GM12864 (cell line): ENCODE data around the gene SURF4.
A peak's percentile ranks its signal among the peaks of the same experiment; 100 is the strongest.
"Not testable (repeated sequence)": the region's sequence is repeated elsewhere in the genome, so short reads cannot be mapped to it uniquely, and the experiment has no call there.

Experiments
- DNase-seq: peaks from one replicate; pipeline ENCODE4 v3.0.0-alpha.2; 2011; ENCODE audit warnings: low read depth
- H3K4me3 ChIP-seq: 2 replicates; pipeline ENCODE4 v1.5.1; 2011; ENCODE audit warnings: mild to moderate bottlenecking, low read depth, low read length, control low read depth
- TF ChIP-seq, protein P1 (sequence below): IDR thresholded peaks from 2 replicates; pipeline ENCODE4 v1.5.1; 2011; ENCODE audit warnings: low read depth, mild to moderate bottlenecking, moderate library complexity, low read length, control low read depth, inconsistent platforms; ENCODE audit errors: missing control alignments

The SURF4 gene

DNA sequence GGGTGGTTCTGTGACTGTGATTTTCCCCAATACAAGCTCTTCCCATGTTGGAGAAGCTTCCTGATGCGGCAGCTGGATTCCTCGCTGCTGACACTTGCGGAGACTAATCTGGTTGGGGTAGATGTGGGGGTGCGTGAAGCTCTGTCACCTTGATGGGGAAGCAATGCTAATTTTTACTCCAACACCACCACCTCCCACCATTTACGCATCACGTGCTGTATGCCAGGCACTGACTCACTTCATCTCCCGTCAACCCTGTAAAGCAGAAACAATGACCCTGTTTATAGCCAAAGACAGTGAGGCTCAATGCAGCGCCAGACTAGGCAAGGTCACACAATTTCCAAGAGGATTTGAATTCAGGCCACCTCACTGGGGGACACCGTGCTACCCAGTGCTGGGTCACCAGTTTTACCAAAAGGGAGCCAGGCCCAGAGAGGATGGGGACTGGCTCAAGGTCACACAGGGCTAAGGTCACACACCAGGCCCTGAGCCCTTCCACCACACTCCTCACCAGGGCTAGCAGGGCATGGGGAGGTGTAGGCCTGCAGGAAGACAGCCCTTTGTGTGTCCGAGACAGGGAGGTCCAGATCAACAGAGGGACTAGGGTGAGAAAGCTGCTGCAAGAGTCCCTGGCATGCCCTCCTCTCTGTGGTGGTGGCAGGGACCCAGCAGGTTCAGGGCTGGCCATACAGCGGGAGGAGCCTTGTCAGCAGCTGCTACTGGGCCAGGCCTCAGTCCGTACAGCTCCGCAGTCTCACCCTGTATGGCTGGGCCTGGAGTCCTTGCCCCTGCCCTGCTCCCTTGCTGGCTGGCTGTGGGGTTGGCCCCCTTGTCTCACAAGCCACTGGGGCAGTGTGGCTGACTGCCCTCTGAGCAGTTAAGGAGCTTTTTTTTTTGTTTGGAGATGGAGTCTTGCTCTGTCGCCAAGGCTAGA, 3.6 kb upstream of the SURF4 start:
- no peak for DNase-seq
- no peak overlapping the region for H3K4me3 ChIP-seq
- TF ChIP-seq, protein P1, sequence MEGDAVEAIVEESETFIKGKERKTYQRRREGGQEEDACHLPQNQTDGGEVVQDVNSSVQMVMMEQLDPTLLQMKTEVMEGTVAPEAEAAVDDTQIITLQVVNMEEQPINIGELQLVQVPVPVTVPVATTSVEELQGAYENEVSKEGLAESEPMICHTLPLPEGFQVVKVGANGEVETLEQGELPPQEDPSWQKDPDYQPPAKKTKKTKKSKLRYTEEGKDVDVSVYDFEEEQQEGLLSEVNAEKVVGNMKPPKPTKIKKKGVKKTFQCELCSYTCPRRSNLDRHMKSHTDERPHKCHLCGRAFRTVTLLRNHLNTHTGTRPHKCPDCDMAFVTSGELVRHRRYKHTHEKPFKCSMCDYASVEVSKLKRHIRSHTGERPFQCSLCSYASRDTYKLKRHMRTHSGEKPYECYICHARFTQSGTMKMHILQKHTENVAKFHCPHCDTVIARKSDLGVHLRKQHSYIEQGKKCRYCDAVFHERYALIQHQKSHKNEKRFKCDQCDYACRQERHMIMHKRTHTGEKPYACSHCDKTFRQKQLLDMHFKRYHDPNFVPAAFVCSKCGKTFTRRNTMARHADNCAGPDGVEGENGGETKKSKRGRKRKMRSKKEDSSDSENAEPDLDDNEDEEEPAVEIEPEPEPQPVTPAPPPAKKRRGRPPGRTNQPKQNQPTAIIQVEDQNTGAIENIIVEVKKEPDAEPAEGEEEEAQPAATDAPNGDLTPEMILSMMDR: no peak

DNA sequence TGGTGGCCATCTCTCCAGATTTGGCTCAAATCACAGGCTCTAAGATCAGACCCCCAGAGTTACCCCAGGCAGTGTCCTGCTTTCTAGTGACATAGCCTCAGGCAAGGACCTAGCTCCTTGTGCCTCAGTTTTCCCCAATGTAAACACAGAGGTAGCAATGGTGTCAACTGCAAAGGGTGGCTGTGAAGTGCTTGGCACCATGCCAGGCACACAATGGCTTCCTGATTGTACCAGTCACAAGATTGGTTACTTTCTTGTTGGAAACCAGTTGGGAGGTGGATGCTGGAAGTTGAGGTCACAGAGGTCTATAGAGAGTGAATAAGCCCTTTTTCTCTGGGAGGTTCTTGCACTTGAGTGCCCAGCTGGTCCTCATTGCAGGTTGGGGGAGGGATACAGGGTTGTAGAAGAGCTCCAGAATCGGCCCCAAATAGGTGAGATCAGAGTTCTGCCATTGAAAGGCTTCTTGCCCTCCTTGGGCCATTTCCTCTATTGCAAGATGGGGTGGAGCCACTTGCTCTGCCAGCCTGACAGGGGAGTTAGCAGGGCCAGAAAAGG, 2.6 kb upstream of the SURF4 start:
- TF ChIP-seq, protein P1: no peak
- H3K4me3 ChIP-seq: no peak overlapping the region
- no peak for DNase-seq

DNA sequence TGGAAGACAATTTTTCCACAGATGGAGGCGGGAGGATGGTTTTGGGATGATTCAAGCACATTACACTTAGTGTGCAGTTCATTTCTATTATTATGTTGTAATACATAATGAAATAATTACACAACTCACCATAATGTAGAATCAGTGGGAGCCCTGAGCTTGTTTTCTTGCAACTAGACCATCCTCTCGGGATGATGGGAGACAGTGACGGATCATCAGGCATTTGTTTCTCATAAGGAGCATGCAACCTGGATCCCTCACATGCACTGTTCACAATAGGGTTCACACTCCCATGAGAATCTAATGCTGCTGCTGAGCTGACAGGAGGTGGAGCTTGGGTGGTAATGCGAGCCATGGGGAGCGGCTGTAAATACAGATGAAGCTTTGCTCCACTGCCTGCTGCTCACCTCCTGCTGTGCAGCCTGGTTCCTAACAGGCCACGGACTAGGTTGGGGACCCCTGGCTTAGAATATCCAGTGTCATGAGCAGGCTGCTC, 1.9 kb upstream of the SURF4 start:
- no peak overlapping the region for H3K4me3 ChIP-seq
- TF ChIP-seq, protein P1: no peak
- no peak for DNase-seq

DNA sequence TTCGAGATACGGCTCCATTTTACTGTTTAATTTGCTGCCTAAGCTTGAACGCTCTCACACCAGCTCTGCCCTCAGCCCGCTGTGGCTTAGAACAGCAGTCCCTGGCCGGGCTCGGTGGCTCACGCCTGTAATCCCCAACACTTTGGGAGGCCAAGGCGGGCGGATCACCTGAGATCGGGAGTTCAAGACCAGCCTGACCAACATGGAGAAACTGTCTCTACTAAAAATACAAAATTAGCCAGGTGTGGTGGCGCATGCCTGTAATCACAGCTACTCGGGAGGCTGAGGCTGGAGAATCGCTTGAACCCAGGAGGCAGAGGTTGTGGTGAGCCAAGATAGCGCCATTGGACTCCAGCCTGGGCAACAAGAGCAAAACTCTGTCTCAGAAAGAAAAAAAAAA, 1.4 kb upstream of the SURF4 start:
- not testable (repeated sequence) for H3K4me3 ChIP-seq, DNase-seq

DNA sequence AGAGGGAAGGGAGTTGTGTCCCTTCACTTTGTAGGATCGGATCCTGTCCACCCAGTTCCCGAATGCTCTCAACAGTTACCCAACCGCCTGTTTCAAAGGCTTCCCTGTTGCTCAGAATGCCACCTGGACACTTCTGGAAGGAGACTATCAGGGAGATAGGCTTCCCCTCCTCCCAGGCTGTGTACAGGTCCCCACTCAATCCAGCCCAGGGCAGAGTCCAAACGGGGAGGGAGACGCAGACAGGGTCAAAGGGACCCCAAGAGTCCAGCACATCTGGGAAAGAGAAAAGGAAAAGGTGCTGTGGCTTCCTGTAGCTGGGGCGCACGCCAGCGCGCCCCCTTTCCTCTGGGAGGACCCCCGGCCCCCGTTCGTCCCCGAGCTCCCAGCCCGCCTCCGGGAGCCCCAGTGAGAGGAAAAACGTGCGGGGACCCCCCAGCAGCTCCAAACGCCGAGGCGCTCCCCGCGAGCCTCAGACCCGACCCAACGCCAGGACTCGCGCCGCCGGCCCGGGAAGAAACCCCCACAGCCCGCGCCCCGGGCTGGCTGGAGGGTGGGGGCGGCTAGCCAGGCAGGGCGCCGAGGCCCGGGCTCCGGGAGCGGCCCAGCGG, 640 bp downstream of the SURF4 start:
- TF ChIP-seq, protein P1: no peak
- peak overlapping the region; percentile 89 for H3K4me3 ChIP-seq
- no peak for DNase-seq

DNA sequence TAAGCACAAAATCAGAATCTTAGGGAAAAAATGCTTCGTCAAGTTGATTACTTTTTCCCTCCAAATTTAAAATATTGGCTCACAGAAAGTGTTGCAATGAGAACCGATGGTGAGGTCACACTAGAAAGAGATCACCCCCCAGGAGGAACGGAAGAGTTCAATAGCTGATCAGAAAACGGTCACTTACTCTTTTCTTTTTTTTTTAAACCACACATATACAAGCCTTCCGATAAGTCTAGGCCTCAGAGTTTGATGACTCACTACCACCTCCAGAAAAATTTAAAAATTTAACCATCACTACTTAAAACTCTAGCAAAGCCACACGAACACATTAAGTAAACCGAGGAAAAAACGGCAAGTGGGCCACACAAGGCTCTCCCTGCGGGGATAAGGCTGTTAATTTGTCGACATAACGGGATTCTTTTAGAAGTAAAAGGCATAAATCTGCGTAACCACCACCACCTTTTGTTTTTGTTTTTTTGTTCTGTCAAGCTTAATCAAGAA, 1.2 kb downstream of the SURF4 start:
- DNase-seq: no peak
- TF ChIP-seq, protein P1: no peak
- peak overlapping the region; percentile 89 for H3K4me3 ChIP-seq

DNA sequence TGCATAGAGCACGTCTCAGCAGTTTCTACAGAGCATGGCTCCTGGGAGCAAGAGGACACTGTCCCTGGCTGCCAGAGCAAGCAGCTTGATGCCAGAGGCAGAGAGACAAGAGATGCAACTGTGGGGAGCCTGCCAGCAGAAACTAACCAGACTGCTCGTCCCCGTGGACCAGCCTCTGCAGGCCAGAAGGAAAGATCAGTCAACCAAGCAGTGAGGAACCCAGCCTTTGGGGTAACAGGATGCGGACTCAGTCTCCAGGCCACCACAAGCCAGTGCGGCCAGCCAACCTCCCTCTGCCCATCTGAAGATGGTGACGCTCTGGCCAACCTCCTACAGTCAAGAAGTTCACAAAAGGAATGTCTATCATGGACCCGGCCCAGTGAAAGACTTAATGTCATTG, 3.7 kb downstream of the SURF4 start:
- no peak overlapping the region for H3K4me3 ChIP-seq
- TF ChIP-seq, protein P1: no peak
- DNase-seq: no peak
